HPDE6-E6E7 (cell line): Measurements from ENCODE around the gene MEDAG.
"Not testable (repeated sequence)": the region's sequence is repeated elsewhere in the genome, so short reads cannot be mapped to it uniquely, and the experiment has no call there.

ENCODE experiments used
- DNase-seq: peaks from one replicate; pipeline ENCODE4 v3.0.0; 2011; ENCODE audit warnings: missing footprints; ENCODE audit errors: extremely low spot score

The MEDAG gene

DNA sequence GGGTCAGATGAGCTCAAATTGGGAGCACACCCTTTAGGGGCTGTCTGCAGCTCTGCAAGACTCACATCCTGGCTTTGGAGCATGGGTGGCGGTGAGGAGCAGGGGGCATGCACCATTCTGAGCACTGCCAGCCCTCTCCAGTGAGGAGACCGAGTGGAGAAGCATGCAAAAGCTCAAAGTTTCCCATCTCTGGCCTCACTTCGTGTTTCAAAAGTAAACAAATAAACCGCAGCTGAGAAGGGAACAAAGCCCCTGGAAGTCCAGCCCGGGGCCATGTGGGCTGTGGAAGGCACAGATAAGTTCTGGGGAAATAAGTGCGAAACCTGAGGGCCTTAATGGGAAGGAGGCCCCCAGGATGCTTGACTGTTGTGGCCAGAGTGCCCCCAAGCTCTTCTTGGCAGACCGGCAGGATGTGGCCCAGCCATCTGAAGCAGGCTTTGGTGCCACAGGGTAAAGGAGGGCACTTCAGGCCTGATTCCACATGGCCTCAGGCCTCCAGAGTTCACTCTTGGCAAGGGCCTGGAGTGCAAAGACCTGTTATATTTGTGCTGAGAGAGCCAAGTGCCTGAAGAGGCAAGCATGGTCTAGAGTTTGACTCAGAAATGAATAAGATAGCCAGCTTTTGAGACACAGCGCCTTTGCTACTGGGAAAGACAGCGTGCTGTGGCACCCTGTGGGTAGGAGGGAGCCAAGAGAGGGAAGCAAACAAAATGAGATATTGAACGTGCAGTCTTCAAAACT, 1.2 kb downstream of the MEDAG start:
- DNase-seq = no peak

DNA sequence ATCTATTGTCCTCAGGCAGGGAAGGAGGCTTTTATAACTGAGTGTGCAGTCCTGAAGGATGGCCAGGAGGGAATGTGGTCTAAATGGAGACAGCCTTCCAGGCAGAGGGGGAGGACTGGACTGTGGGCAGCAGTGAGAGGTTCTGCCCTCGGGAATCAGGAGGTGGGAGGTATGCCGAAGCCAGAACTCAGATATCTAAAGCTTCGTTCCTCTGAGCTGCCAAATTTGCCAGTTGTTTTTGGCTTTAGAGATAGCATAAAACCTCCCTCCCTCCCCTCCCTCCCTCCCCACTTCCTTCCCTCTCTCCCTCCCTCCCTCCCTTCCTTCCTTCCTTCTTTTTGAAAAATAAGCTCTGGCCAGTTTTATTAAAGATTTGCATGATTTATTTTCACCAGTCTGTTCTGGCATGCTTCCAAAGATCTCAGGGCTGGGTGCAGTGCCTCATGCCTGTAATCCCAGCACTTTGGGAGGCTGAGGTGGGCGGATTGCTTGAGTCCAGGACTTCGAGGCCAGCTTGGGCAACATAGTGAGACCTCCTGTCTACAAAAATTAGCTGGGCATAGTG, 2.4 kb downstream of the MEDAG start:
- no peak for DNase-seq

DNA sequence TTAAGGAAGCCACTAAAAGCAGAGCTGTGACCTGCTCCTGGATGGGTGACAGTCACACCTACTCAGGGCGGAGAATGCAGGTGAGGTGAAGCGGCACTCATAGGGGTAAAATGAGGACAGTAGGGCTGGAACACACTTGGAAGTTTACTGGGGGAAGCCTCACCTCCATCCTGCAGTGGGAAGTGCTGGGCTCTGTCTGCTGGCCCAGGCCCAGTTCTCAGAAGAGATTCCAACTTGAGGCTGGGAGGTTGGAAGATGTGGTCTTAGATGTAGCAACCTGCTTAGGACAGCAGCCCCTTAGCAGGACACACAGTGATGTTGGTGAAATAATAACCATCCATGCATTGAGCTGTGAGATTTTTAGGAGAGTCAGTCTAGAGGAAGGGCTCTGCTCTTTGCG, 4.6 kb downstream of the MEDAG start:
- no peak for DNase-seq

DNA sequence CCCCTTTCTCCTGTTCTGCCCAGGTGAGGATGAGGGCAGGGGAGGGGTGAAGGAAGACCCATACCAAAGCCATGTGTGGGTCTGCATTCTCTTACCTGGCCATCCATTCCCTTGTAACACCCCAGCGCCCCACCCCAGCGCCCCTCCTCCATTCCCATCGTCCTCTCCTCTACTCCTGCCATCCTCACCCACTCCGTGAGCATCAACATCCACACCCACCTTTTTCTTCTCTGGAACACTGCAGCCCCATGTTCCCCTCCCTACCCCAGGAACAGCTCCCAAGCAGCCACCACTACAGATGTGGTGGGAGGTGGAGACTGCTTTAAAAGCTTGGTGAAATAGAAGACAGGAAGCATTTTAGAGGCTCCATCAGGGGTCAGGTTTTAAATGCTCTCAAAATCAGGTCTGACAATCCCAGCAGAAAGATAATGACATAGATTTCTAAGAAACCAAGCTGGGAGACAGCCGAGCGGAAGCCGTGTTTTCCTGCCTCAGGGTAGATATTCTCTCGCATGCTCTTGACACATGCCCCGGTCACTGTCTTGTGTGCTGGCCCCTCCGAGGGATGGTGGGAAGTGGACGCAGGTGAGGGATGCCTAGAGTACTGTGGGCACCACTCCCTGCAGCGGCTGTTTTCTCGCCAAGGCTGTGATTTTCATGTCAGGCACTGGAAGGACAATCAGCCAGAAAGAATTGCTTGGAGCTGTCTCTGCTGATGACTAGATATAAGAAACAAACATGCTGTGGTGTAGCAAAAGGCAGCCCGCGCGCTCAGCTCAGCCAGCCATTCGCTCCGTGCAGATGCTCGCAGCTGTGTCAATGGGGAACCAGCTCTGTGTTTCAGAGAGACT, 9.8 kb downstream of the MEDAG start:
- no peak for DNase-seq

DNA sequence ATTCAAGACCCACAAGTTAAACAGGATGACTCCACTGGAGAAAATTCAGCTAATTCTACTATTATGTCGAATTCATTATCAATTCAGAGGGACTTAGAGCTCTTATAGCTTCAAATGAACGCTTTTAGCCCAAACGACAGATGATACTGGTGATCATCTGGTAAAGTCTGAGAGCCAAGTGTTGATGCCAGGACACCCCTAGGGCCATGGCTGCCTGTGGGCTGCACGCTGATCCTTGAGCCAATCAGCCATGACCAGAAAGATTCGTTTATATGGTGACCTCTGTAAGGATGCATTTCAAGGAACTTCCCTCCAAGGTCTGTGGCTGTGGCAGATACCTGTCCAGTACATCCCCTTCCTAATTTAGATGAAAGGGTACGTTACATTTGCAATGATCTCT, 10.9 kb downstream of the MEDAG start:
- DNase-seq = no peak

DNA sequence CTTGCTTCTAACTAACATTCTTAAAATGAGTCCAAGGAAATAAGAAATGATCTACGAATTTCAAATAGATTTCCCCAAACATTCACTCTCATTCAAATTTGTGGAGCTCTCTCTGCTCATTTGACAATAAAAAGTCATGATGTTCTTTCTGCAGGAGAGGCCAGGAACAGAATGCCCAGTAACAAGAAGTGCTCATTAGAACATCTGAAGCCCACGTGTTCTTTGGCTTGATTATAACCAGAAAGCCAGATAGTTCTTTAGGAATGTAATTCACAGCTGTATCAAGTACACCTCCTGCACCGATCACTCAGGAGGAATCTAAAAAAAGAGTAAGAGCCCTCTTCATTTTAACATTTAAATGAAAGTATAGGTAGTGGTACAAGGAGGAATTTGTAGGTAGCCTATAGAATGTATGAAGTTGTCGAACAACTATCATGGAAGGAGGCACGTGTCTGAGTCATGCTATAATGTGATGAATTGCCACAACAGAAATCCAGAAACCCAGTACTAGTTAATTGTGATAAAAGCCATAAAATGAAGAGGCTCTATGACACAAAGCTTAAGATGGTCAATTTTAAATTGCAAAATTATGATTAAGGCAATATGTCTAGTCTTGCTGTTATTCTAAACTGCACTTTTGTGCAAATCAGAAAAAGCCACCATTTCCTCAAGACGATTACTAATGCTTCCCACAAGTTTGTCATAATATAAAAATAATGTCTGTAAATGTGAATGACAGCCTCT, 12.8 kb downstream of the MEDAG start:
- no peak for DNase-seq

DNA sequence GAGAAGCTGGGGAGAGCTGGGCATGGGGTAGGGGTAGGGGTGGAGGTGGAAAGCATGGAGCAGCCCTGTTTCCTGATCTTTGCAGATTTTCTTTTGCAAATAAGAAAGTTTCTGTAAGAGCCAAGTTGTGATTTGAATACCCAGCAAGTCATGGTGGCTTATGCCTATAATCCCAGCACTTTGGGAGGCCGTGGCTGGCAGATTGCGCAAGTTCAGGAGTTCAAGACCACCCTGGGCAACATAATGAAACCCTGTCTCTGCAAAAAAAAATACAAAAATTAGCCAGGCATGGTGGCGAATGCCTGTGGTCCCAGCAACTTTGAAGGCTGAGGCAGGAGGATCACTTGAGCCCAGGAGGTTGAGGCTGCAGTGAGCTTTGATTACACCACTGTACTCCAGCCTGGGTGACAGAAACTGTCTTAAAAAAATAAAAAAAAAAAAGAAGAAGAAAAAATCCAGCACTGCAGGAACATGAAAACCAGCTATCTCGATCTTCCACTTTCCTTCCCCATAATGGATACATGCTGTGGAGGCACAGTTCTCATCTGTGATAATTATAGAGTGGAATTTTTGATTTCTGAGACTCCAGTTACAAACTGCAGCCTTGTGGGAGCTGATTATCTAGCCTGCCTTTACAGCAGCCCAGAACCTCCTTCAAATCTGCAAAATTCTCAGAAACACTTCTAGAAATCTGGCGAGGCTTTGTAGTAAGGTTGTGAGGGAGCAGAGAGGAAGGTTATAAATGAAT, 14.3 kb downstream of the MEDAG start:
- no peak for DNase-seq

DNA sequence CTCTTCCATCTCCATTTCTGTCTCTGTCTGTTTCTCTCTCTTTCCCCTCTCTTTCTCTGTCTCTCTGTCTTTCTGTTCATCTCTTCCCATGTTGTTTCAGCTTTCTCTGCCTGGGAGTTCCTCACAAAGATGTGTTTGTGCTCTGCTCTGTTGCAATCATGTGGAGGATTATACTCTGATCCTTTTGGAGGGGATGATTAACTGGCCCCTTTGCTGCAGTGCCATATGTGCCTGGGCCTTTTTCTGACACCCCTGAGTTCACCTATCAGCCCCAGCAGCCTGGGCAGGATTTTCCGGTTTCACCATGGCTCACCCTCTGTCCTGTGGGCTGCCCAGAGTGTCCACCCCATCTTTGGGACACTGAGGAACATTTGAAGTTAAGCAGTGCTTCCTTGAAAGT, 17.3 kb downstream of the MEDAG start:
- DNase-seq = no peak

DNA sequence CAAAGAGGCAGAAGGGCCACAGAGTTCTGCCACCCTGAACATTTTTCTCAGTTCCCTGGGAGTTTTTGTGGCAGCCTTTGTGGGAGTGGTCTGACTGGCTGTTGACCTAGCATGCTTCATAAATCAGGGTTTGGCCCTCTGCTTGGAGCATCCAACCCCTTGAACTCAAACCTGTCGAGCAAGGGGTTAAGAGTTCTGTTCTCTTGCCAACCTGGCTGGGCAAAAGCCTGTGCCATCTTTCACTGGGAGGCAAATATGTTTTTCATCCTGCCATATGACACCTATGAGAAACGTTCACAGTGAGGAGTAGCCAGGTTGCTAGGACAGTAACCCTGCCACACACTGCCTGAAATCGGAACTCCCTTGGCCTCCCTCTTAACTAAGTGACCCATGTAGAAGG, 18.6 kb downstream of the MEDAG start:
- no peak for DNase-seq

DNA sequence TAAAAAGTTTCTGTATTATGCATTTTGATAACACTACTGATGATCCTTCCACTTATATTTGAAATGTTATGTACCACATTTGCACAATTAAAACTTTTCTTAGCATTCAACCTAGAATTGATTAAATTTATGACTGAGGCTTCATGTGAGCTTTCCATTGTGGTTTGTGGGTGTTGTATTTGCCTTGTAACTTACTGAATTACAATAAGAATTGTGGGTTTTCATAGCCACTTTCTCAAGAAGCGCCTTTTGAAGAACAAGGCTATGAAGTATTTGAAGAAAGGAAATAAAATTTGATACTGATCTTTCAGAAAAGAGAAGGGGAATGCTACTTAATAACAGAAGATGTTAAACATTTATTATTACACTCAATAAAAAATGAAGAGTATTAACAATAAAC, 19.4 kb downstream of the MEDAG start:
- no peak for DNase-seq

DNA sequence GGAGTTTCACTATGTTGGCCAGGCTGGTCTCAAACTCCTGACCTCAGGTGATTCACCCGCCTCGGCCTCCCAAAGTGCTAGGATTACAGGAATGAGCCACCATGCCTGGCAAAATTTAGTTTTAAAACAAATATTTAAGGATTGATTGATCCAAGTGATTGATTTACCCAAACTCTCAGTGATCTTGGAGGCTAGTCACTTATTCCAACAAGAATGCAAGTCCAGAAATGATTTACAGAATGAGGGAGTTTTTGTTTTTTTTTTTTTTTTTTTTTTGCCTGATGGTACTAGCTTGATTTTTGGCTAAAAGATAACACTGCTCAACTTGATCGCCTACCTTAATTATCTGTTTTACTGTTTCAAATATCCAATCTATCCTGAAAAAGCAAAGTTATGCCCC, 20.7 kb downstream of the MEDAG start:
- no peak for DNase-seq

DNA sequence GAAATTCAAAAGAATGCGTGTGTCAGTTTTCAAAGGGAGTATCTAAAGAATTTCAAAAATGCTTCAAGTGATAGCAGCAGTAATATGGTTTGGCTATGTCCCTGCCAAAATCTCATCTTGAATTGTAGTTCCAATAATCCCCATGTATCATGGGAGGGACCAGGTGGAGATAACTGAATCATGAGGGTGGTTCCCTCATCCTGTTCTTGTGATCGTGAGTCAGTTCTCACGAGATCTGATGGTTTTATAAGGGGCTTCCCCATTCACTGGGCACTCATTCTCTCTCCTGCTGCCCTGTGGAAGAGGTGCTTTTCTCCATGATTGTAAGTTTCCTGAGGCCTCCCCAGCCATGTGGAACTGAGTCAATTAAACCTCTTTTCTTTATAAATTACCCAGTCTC, 21.1 kb downstream of the MEDAG start:
- DNase-seq = not testable (repeated sequence)

DNA sequence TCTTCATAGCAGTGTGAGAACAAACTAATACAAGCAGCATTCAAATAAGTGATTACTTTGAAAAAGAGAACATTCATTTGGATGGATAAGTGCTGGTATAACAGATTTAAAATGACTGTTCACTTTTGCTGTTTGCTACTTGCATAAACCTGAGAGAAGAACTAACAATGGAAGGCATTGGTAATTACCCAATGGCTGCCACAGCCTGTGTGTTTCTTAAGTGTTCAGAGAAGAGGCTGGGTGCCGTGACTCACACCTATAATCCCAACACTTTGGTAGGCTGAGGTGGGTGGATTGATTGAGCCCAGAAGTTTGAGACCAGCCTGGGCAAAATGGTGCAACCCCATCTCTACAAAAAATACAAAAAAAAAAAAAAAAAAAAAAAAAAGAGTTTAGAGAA, 21.5 kb downstream of the MEDAG start:
- DNase-seq = no peak

DNA sequence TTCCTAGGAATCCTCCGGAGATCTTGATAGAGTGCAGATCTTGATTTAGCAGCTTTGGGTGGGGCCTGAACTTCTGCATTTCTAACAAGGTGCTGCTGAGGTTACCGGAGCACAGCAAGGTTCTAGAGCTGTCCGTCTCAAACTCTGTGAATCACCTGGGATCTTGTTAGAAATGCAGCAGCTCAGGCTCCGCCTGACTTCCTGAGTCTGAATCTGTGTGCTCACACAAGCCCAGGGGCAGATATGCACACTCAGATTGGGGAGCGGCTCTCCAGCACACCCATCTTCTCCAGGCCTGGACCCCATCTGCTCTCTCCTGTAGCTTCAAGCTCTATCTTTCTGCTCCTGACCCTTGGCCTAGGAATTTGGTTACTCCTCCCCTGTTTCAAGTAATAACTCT, 22.9 kb downstream of the MEDAG start:
- DNase-seq = no peak

DNA sequence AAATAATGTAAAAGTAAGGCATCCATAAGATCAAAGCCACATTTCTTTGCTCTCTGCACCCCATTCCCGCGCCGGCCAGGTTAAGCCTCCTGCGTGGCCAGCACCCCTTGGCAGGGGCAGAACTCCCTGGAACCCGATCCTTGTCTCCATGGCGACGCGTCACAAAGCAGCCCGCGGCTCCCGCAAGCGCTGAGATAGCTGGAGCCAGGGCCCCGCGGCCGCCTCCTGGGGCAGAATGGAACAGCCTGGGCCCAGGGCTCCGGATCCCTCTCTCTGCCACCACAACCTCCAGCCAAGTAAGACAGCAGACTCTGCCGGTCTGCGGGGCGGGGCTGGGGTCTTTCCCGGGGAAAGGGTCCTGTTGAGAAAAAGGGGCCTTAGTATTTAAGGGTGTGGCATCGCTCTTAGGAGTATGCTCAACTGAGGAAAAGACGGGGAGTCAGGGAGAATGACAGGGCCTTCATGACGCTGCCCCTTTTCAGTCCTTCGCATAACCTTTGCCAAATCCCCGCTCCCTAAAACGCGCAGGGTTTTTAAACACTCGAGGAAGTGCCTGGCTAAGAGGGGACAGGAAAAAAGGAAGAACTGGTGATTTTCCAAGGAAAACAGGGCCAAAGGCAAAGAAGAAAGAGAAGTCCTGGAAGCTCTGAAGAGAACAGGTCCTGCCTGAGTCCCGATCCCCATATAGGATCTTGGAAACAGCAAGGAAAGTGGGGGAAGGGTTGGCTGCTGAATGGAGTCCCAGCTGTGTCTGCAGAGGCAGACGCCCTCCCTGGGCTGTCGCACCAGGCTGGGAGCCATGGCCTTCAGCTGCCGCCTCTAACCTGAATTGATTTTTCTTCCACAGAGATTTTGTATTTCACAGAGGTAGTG, 26.6 kb downstream of the MEDAG start, which contains the start of gene TEX26:
TEX26 (plus strand) TSS at position 176 of the 873 bp plus-strand sequence; CDS start at position 236, 60 bp downstream.
- no peak for DNase-seq

DNA sequence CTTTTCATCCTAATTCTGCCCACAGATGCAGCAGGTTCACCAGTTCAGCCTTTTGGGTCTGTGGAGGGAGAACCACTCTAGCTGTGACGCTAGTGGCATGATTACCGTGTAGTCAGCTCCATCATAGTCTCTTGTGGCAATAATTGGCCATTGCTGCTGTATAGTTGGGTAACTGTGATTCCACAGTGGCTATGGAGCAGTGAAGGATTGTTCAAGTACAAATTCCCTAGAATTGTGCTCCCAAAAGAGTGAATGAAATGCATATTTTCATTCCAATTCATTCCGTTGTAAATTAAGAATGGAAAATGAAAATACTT, 27.2 kb downstream of the MEDAG start:
- no peak for DNase-seq

DNA sequence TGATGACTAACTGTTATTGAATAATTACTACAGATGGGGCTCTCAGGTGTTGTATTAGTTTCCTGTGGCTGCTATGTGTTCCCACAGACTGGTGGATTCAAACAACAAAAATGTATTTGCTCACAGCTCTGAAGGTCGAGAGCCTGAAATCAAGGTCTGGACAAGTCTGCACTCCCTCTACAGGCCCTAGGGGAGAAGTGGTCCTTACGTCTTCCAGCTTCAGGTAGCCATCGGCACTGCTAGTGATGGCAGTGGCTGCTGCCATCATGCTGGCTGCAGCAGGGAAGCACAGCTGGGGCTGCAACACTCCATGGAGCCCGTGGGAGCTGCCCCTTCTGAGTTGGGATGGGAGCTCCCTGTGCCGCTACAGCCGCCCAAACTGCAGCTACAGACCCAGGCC, 28.3 kb downstream of the MEDAG start:
- DNase-seq = no peak

DNA sequence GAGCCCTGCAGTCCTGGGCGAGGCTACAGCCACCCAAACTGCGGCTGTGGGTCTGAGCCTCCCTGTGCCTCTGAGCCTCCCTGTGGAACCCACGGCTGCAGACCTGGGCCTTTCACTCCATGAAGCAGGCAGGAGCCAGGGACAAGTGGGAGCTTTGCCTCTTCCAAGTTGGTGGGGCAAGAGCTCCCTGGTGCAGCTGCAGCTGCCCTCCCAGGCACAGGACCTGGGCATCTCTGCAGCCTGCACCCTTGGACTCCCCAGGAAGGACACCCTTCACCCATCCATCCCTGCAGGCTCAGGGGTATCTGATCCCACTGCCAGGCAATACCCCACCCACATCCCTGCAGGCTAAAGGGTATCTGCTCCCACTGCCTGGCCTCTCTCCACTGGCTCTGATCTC, 28.7 kb downstream of the MEDAG start:
- no peak for DNase-seq

DNA sequence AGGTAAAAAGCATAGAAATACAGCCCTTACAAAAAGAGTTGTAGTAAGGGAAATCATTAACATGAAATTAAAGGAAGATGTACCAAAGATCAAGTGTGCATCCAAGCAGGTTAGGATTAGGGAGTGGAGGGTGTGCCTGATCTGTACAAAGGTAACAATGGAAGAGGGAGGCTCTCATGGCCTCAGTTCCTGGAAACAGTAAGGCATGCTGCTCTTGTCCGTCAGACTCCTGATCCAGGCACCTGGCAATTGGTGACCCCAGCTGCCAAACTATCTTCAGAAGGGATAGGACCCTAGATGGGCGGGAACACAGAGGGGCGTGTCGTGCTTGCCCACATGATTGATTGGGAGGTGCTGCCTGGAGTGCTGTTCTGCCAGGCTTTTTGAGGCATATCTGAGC, 30.9 kb downstream of the MEDAG start:
- no peak for DNase-seq

DNA sequence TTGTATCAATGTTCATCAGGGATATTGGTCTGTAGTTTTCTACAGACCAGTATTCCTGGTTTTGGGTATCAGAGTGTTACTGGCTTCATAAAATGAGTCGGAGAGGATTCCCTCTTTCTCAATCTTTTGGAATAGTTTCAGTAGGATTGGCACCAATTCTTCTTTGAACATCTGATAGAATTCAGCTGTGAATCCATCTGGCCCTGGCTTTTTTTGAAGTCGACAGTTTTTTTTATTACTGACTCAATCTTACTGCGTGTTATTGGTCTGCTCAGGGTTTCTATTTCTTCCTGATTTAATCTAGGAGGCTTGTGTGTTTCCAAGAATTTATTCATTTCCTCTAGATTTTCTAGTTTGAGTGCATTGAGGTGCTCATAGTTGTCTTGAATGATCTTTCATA, 37.8 kb downstream of the MEDAG start:
- DNase-seq = no peak
